ENCODE measurements around the gene ZNF555.

- TF ChIP-seq EP300 (IDR thresholded peaks at IDR 0.05) (no peak), CTCF (IDR thresholded peaks at IDR 0.05) (no peak), POLR2A (IDR thresholded peaks at IDR 0.05; ENCODE audit: low read depth) (no peak)
Measured at GRCh38 chr19:2806736-2807378, 34.4 kb upstream of the ZNF555 start.

All from esophagus muscularis mucosa (tissue), 4 donors.